Caco-2 (cell line): ENCODE data around the gene CPLANE2. TPM values are rescaled to one million over a fixed set of nuclear protein-coding genes. Genes with fewer than 3 reads are reported as not detected.
"Not testable (repeated sequence)": the region's sequence is repeated elsewhere in the genome, so short reads cannot be mapped to it uniquely, and the experiment has no call there.

Experiments
- BruUV-seq: library from RNA; stranded (reverse); fragments of 400-500 nt; replicated peaks from 2 replicates; lab custom pipeline; 2021; lab: Mats Ljungman, UMichigan
- CTCF ChIA-PET: fragments of 300-600 bp; sonication (Branson Sonifier 250); formaldehyde crosslinking; loops from one replicate; lab custom pipeline; 2022; ENCODE audit warnings: antibody characterized with exemption; lab: Charles Lee
- POLR2A ChIA-PET: fragments of 300-600 bp; sonication (Branson Sonifier 250); formaldehyde crosslinking; loops from one replicate; lab custom pipeline; 2022; ENCODE audit warnings: antibody characterized with exemption; lab: Charles Lee
- DNase-seq, 2 experiments: peaks; one replicate each; pipeline versions ENCODE4 v3.0.0 to v3.0.0-alpha.2; 2020 to 2022
- H3K27me3 ChIP-seq: replicated peaks from 2 replicates; pipeline ENCODE4 v1.6.0; 2011; ENCODE audit warnings: low read length; ENCODE audit not compliant: control insufficient read depth, insufficient read depth
- H3K36me3 ChIP-seq: 2 replicates; pipeline ENCODE4 v1.5.1; 2011; ENCODE audit warnings: low read length; ENCODE audit not compliant: control insufficient read depth, insufficient read depth
- H3K4me1 ChIP-seq: fragments of 250-450 bp; sonication (Bioruptor Pico); 2 replicates; pipeline ENCODE4 v1.5.1; 2020; ENCODE audit warnings: mild to moderate bottlenecking
- H3K4me3 ChIP-seq: 2 replicates; pipeline ENCODE4 v1.5.1; 2011; ENCODE audit warnings: low read depth, mild to moderate bottlenecking, control low read depth, low read length
- H3K9me3 ChIP-seq: fragments of 250-450 bp; sonication (Bioruptor Pico); 2 replicates; pipeline ENCODE4 v1.5.1; 2020; ENCODE audit warnings: mild to moderate bottlenecking, moderate library complexity
- H3K27ac Mint-ChIP-seq: one replicate; pipeline ENCODE4 v1.8.0; 2022; ENCODE audit warnings: mixed read lengths; ENCODE audit not compliant: unreplicated experiment
- H3K27me3 Mint-ChIP-seq: one replicate; pipeline ENCODE4 v1.8.0; 2022; ENCODE audit warnings: mixed read lengths; ENCODE audit not compliant: insufficient read depth, unreplicated experiment
- H3K36me3 Mint-ChIP-seq: one replicate; pipeline ENCODE4 v1.8.0; 2022; ENCODE audit warnings: mild to moderate bottlenecking, mixed read lengths; ENCODE audit not compliant: insufficient read depth, unreplicated experiment
- H3K4me1 Mint-ChIP-seq: one replicate; pipeline ENCODE4 v1.8.0; 2022; ENCODE audit warnings: low read depth, mixed read lengths; ENCODE audit not compliant: unreplicated experiment
- H3K4me3 Mint-ChIP-seq: one replicate; pipeline ENCODE4 v1.8.0; 2022; ENCODE audit warnings: mild to moderate bottlenecking, moderate library complexity, mixed read lengths; ENCODE audit not compliant: unreplicated experiment
- H3K9me3 Mint-ChIP-seq: one replicate; pipeline ENCODE4 v1.8.0; 2022; ENCODE audit warnings: mixed read lengths; ENCODE audit not compliant: unreplicated experiment
- intact Hi-C: fragments of 100-400 bp; cut with micrococcal nuclease; formaldehyde crosslinking; loops from one replicate; pipeline ENCODE4 v1.10.0; 2022; ENCODE audit not compliant: unreplicated experiment
- total RNA-seq: library from RNA; stranded (reverse); gene quantifications from 2 replicates; pipeline ENCODE4 v1.2.3, GENCODE V29; 2022
- TF ChIP-seq, protein P1 (sequence below), 2 experiments: fragments of 200-600 bp in 1 of 2; IDR thresholded peaks; 1 replicate in 1 of 2; 2 replicates in 1 of 2; pipeline versions ENCODE4 v1.5.1 to v1.8.0; 2011 to 2022; ENCODE audit warnings: antibody characterized with exemption in 1 of 2, control low read depth in 1 of 2, inconsistent platforms in 1 of 2, low read depth in 1 of 2, low read length in 1 of 2, mild to moderate bottlenecking in 1 of 2, moderate library complexity in 1 of 2; ENCODE audit not compliant: insufficient read depth in 1 of 2, severe bottlenecking in 1 of 2, unreplicated experiment in 1 of 2

Gene CPLANE2
- total RNA-seq, 1 experiment from 2014 or later, result 4.2 TPM

DNA sequence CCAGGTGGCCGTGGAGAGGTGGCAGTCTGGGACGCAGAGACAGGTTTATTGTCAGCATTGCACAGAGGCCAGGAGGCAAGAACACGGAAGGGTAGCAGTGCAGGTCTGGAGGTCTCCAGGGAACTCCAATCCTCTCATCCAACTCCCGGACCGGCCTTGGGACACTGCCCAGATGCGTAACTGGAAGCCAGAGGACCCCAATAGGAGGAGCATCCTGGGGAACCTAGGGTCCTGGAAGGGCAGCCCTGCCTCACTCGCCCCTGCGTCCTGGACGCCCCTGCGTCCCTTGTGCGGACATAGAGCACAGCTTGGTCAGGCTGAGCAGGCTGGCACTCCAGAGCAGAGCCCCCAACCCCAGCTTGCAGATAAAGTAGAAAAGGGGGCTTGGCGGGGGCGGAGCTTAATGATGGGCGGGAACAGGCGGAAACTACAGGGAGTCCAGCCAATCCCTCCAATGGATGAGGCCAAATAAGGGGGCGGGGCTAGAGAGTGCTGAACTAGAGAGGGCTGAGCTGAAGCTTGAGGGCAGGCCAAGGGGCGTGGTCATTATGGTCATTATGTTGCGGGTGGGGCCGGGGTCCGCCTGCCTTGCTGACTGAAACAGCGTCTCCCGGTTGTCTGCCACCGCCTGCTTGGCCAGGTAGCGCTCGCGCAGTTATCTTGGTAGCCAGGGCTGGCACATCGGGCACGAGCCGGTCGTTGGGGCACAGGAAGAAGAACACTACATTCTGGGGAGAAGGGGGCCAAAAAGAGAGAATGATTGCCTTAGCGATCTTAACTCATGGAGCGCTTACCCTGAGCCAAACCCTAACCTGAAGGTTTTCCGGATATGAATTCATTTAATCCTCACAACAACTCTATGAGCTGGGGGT is 20.9 kb downstream of the CPLANE2 start:
- peaks cover 7% of the 10 kb centered on the region for H3K4me1 Mint-ChIP-seq
- intact Hi-C loops, result no loop called here

DNA sequence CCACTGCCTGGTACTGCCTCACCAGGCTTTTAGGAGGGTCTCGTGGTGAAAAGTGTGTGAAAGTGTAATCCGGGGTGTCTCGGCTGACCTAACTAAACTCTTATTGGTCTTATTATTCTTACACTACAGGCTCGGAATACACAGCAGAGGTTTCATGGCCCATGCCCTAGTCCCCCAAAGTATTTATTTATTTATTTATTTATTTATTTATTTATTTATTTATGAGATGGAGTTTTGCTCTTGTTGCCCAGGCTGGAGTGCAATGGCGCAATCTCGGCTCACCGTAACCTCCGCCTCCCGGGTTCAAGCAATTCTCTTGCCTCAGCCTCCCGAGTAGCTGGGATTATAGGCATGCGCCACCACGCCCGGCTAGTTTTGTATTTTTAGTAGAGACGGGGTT is 21.7 kb downstream of the CPLANE2 start:
- H3K4me1 Mint-ChIP-seq, H3K27me3 ChIP-seq, CTCF ChIA-PET, H3K4me3 ChIP-seq, H3K4me3 Mint-ChIP-seq, H3K36me3 ChIP-seq, H3K27me3 Mint-ChIP-seq, H3K36me3 Mint-ChIP-seq, H3K9me3 Mint-ChIP-seq, intact Hi-C loops, H3K27ac Mint-ChIP-seq, POLR2A ChIA-PET, H3K9me3 ChIP-seq, DNase-seq, BruUV-seq: not testable (repeated sequence)
- H3K4me1 ChIP-seq, result peaks cover 12% of the 10 kb centered on the region

More for the DNA sequence above, 20.9 kb downstream of the CPLANE2 start:
- Mint-ChIP-seq H3K27me3 (peaks cover 1% of the 10 kb centered on the region), H3K36me3 (peaks cover 6% of the 10 kb centered on the region), H3K9me3 (peaks cover 5% of the 10 kb centered on the region), H3K4me3 (peak overlapping the region; percentile 79), H3K27ac (no peak overlapping the region)
- BruUV-seq, result no TSS peak
- no peaks in the 10 kb centered on the region for H3K9me3 ChIP-seq
- TF ChIP-seq, protein P1, sequence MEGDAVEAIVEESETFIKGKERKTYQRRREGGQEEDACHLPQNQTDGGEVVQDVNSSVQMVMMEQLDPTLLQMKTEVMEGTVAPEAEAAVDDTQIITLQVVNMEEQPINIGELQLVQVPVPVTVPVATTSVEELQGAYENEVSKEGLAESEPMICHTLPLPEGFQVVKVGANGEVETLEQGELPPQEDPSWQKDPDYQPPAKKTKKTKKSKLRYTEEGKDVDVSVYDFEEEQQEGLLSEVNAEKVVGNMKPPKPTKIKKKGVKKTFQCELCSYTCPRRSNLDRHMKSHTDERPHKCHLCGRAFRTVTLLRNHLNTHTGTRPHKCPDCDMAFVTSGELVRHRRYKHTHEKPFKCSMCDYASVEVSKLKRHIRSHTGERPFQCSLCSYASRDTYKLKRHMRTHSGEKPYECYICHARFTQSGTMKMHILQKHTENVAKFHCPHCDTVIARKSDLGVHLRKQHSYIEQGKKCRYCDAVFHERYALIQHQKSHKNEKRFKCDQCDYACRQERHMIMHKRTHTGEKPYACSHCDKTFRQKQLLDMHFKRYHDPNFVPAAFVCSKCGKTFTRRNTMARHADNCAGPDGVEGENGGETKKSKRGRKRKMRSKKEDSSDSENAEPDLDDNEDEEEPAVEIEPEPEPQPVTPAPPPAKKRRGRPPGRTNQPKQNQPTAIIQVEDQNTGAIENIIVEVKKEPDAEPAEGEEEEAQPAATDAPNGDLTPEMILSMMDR (IDR thresholded peaks at IDR 0.05; ENCODE audit: insufficient read depth in 1 of 2, low read depth in 1 of 2, low read length in 1 of 2, severe bottlenecking in 1 of 2, unreplicated experiment in 1 of 2), result no peak
- H3K4me1 ChIP-seq, result peaks cover 12% of the 10 kb centered on the region
- peak; percentile 71 to 87 for DNase-seq
- ChIA-PET POLR2A (interaction anchor here (0.6 to 2.2 kb wide), 2 partner anchors 10 to 424 kb away, joined by 3 to 28 read pairs; no protein-coding TSS in a partner anchor), CTCF (interaction anchor here (1.6 to 2.7 kb wide), 3 partner anchors 10 to 143 kb away, joined by 6 to 11 read pairs (median 6); partner anchors contain the start of gene FAM131C)
- H3K36me3 ChIP-seq, result no peaks in the 10 kb centered on the region
- no peaks in the 10 kb centered on the region for H3K27me3 ChIP-seq
- H3K4me3 ChIP-seq, result peak overlapping the region; percentile 51

DNA sequence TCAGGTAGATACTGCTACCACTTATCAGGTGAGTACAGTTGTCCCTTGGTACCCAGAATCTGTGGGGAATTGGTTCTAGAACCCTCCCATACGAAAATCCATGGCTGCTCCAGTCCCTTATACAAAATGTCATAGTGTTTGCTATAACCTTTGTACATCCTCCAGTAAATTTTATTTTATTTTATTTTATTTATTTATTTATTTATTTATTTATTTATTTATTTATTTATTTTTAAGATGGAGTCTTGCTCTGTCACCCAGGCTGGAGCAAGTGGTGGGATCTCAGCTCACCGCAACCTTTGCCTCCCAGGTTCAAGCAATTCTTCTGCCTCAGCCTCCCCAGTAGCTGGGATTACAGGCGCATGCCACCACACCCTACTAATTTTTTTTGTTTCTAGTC is 23.4 kb downstream of the CPLANE2 start:
- POLR2A ChIA-PET, H3K4me3 Mint-ChIP-seq, CTCF ChIA-PET: not testable (repeated sequence)

DNA sequence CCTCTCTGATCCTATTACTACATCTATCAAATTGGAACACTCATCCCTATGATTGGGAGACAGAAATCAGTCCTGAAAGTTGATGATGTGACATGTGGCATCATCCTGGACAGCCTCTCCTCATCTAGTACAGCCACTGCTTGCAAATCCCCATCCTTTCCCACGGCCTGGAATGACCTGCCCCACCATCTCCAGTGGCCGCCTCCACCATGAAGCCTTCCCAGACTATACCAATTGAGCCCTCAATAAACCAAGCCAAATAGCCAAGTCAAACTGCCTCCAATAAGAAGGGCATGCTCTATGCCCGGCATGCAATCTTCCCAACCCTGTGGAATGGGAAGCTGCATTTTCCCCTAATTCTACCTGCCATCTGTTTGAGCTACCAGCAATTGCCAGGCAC is 24.0 kb downstream of the CPLANE2 start:
- ChIA-PET CTCF (no interaction called here), POLR2A (interaction anchor here (0.5 kb wide), 1 partner anchor 28 kb away, joined by 5 read pairs; no protein-coding TSS in a partner anchor)
- H3K36me3 ChIP-seq, result no peaks in the 10 kb centered on the region
- intact Hi-C loops, result no loop called here
- BruUV-seq, result no TSS peak
- peaks cover 12% of the 10 kb centered on the region for H3K4me1 ChIP-seq
- Mint-ChIP-seq H3K27ac (no peak overlapping the region), H3K4me1 (peaks cover 7% of the 10 kb centered on the region), H3K9me3 (no peaks in the 10 kb centered on the region), H3K36me3 (peaks cover 6% of the 10 kb centered on the region), H3K27me3 (no peaks in the 10 kb centered on the region), H3K4me3 (no peak overlapping the region)
- DNase-seq, result no peak
- no peaks in the 10 kb centered on the region for H3K9me3 ChIP-seq
- no peaks in the 10 kb centered on the region for H3K27me3 ChIP-seq
- TF ChIP-seq, protein P1 (IDR thresholded peaks at IDR 0.05; ENCODE audit: insufficient read depth in 1 of 2, low read depth in 1 of 2, low read length in 1 of 2, severe bottlenecking in 1 of 2, unreplicated experiment in 1 of 2), result no peak
- H3K4me3 ChIP-seq, result no peak overlapping the region

More for the DNA sequence above, 23.4 kb downstream of the CPLANE2 start:
- H3K4me3 ChIP-seq, H3K27me3 ChIP-seq, H3K4me1 Mint-ChIP-seq, H3K27ac Mint-ChIP-seq, DNase-seq, H3K27me3 Mint-ChIP-seq, H3K36me3 ChIP-seq, H3K9me3 ChIP-seq, H3K36me3 Mint-ChIP-seq, intact Hi-C loops, BruUV-seq, H3K9me3 Mint-ChIP-seq: not testable (repeated sequence)
- H3K4me1 ChIP-seq, result peaks cover 12% of the 10 kb centered on the region
